Measurements from ENCODE around the gene CCDC186. TPM values are rescaled to one million over a fixed set of nuclear protein-coding genes. Genes with fewer than 3 reads are reported as not detected.

CCDC186 gene
- total and polyA plus RNA-seq, 2 of the 8 experiments (the other 6 are each of a cell fraction or from before 2014, with no cell fraction given) = 3.0 to 30.3 TPM

- Histone ChIP-seq H3K18ac (ENCODE audit: extremely low read depth, low read length) (no peak overlapping the region), H4K20me1 (replicated peaks in 1 of 2; ENCODE audit: control insufficient read depth in 1 of 2, insufficient read depth in 2 of 2, low read length in 2 of 2) (no peaks in the 10 kb centered on the region), H4K91ac (replicated peaks; ENCODE audit: insufficient read length, low read length) (no peak overlapping the region), H3K79me2 (ENCODE audit: control insufficient read depth in 1 of 2, insufficient read depth in 2 of 2, low read length in 2 of 2) (no peaks in the 10 kb centered on the region), H2BK5ac (ENCODE audit: low read depth, low read length) (no peak overlapping the region), H2AK5ac (ENCODE audit: low read depth, low read length) (no peak overlapping the region), H3K9ac (replicated peaks in 1 of 4; ENCODE audit: extremely low read depth in 1 of 4, low read depth in 3 of 4, low read length in 3 of 4) (no peak overlapping the region), H3K79me1 (ENCODE audit: low read depth, low read length) (no peaks in the 10 kb centered on the region), H3K23me2 (ENCODE audit: low read depth, low read length) (no peaks in the 10 kb centered on the region), H2AFZ (ENCODE audit: low read length) (no peak overlapping the region), H3K27ac (ENCODE audit: low read depth, low read length) (no peak overlapping the region), H2BK120ac (replicated peaks; ENCODE audit: low read depth, low read length) (no peak overlapping the region), H4K8ac (ENCODE audit: extremely low read depth, insufficient read depth, low read length) (no peak overlapping the region), H4K5ac (ENCODE audit: insufficient read length, low read depth, low read length) (no peak overlapping the region), H3K36me3 (ENCODE audit: control insufficient read depth in 2 of 4, insufficient read depth in 4 of 4, low read length in 3 of 4) (no peaks in the 10 kb centered on the region), H3K23ac (ENCODE audit: insufficient read length) (no peak overlapping the region), H2BK20ac (ENCODE audit: low read length) (no peak overlapping the region), H3K4me2 (ENCODE audit: insufficient read depth in 1 of 2, low read depth in 2 of 2, low read length in 2 of 2) (no peak overlapping the region), H3K9me3 (ENCODE audit: insufficient read depth in 2 of 2, low read depth in 1 of 2, low read length in 1 of 2) (no peaks in the 10 kb centered on the region), H2BK12ac (ENCODE audit: low read depth, low read length) (no peak overlapping the region), H3K4me3 (ENCODE audit: extremely low read depth in 1 of 4, insufficient read depth in 2 of 4, low read depth in 3 of 4, low read length in 4 of 4) (no peak overlapping the region), H3K14ac (ENCODE audit: insufficient read length) (no peak overlapping the region), H3K27me3 (replicated peaks in 1 of 4; ENCODE audit: control insufficient read depth in 3 of 4, extremely low read depth in 1 of 4, insufficient read depth in 3 of 4, low read length in 3 of 4) (no peaks in the 10 kb centered on the region), H3K4ac (replicated peaks; ENCODE audit: insufficient read length, low read depth, low read length) (no peak overlapping the region), H2BK15ac (ENCODE audit: low read length) (no peak overlapping the region), H3K56ac (replicated peaks; ENCODE audit: insufficient read length, low read depth, low read length) (no peak overlapping the region), H3K4me1 (replicated peaks in 1 of 4; ENCODE audit: control insufficient read depth in 3 of 4, insufficient read depth in 4 of 4, low read length in 3 of 4) (no peaks in the 10 kb centered on the region)
- ChIA-PET POLR2A (ENCODE audit: partially characterized antibody) (no interaction called here), CTCF (ENCODE audit: partially characterized antibody) (no interaction called here)
- no peak for FAIRE-seq
- WGBS, 2 experiments (ENCODE audit: extremely low coverage in 1 of 2, insufficient coverage in 1 of 2, insufficient read length in 1 of 2, insufficient replicate concordance in 2 of 2, low coverage in 1 of 2, low lambda C conversion rate in 2 of 2, missing lambda C conversion rate in 1 of 2) = 87% methylated on average over 4 of the region's 4 CpGs; no CpG with 5 or more reads in 1 of the 2 experiments
- no peak for DNase-seq (ENCODE audit: low read depth in 1 of 2, low spot score in 2 of 2)
- TF ChIP-seq TEAD4 (IDR thresholded peaks at IDR 0.05; ENCODE audit: low read depth, low read length) = no peak
- no peak for TF ChIP-seq POLR2A (IDR thresholded peaks at IDR 0.05; ENCODE audit: control extremely low read depth in 1 of 2, low read depth in 2 of 2, low read length in 2 of 2)
- no peak for TF ChIP-seq USF2 (IDR thresholded peaks at IDR 0.05; ENCODE audit: low read length)
- no peak for TF ChIP-seq MAFK (IDR thresholded peaks at IDR 0.05; ENCODE audit: low read depth, low read length)
- no peak for TF ChIP-seq RNF2 (IDR thresholded peaks at IDR 0.05; ENCODE audit: borderline replicate concordance, low read depth, low read length, missing control alignments, poor library complexity, severe bottlenecking)
- TF ChIP-seq TBP (IDR thresholded peaks at IDR 0.05; ENCODE audit: low read depth, low read length) = no peak
- TF ChIP-seq SP2 (IDR thresholded peaks at IDR 0.05; ENCODE audit: low read length) = no peak
- no peak for TF ChIP-seq CREB1 (IDR thresholded peaks at IDR 0.05)
- TF ChIP-seq BRCA1 (IDR thresholded peaks at IDR 0.05; ENCODE audit: low read depth, low read length) = no peak
- no peak for TF ChIP-seq POU5F1 (IDR thresholded peaks at IDR 0.05; ENCODE audit: low read depth, low read length)
- no peak for TF ChIP-seq ATF3 (IDR thresholded peaks at IDR 0.05; ENCODE audit: insufficient read depth, low read depth, low read length)
Measured at GRCh38 chr10:114199239-114199638, 25.2 kb upstream of the CCDC186 start.
